GM12891 (cell line): ENCODE results near the gene CHST9.

Experiments
- POLR2A ChIP-seq: IDR thresholded peaks from 2 replicates; pipeline ENCODE4 v1.6.1; 2011; ENCODE audit warnings: low read depth, low read length, control low read depth
- POLR2AphosphoS5 ChIP-seq: IDR thresholded peaks from 2 replicates; pipeline ENCODE4 v1.6.1; 2011; ENCODE audit warnings: low read depth, low read length, control low read depth
- TAF1 ChIP-seq: IDR thresholded peaks from 2 replicates; pipeline ENCODE4 v1.6.1; 2011; ENCODE audit warnings: low read depth, low read length, control low read depth

DNA sequence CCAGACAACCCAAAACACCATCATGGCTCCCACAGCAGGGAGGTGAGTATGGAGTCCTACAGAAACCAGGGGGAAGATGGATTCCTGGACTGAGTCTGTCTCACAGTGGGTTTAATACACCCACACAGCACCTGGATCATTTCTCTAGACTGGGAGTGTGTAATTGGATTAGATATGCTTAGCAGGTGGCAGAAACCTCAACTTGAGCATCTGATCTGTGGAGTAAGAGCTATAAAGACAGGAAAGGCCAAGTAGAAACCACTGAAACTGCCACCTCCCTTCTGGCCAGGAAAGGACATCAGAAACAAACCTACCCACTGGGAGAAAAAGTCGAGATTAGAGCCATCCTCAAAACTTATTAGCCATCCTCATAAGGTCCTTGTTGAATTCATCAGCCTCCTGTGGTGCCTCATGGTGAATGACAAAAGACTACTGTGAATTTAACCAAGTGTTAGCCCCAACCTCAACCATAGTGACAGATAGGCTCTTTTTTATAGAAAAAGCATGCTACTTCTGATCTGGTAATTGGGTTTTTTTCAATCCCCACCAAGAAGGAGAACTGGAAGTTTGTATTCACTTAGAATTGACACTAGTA, 28.1 kb upstream of the CHST9 start:
- TF ChIP-seq POLR2AphosphoS5 (no peak), TAF1 (no peak), POLR2A (no peak)
